Hematopoietic multipotent progenitor cell (in vitro differentiated cells): ENCODE results near the gene HPS1. TPM values are rescaled to one million over a fixed set of nuclear protein-coding genes. Genes with fewer than 3 reads are reported as not detected.
A peak's percentile ranks its signal among the peaks of the same experiment; 100 is the strongest.

Experiments
- DNase-seq, 3 donors: peaks; one replicate each; pipeline ENCODE4 v3.0.0-alpha.2; 2011 to 2015; ENCODE audit warnings: low read depth in 2 of 3, low spot score in 2 of 3
- total RNA-seq: library from RNA; depleted of rRNA; stranded (reverse); fragments of >200 nt; gene quantifications from one replicate; pipeline ENCODE4 v1.2.3, GENCODE V29; 2012

Gene HPS1
- total RNA-seq: 50.1 TPM

DNA sequence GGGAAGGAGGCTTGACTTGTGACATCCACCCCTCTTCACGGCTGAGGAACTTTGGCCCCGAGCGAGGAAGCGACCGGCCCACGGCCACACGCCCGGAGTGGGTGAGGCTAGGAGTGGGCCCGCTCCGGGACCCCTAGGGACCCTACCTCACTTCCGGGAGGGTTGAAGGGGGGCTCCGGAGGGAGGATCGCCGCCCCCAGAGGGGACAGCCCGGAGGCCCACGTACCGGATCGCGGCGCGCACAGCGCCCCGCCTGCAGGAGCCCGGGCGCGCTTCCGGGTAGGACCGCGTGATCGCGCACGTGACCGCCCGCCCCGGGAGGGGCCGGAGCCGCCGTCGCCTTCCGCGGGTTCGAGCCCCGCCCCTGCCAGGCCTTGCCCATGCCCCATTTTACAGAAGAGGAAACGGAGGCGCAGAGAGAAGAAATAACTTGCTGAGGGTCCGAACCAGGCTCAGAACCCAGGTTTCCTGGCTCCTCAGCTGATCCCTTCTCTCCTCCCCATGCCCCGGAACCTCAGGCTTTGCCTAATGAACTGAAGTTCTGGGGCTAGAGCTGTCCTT is at the start of gene HPS1:
TSS of gene HPS1 (minus strand) at position 275 of the 561 bp plus-strand sequence. CDS start 3,695 bp downstream, outside the sequence.
- DNase-seq: peak; percentile 59 to 82 (median 78)

DNA sequence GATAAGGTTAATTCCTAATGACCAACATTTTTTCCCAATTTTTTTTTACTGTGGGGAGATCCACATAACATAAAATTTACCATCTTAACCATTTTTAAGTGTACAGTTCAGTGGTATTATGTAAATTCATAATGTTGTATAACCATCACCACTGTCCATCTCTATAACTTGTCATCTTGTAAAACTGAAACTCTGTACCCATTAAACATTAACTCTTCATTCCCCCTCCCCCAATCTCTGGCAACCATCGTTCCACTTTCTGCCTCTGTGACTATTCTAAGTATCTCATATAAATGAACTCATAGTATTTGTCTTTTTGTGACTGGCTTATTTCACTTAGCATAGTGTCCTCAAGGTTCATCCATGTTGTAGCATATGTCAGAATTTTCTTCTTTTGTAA is 46.0 kb upstream of the HPS1 start:
- DNase-seq: no peak

DNA sequence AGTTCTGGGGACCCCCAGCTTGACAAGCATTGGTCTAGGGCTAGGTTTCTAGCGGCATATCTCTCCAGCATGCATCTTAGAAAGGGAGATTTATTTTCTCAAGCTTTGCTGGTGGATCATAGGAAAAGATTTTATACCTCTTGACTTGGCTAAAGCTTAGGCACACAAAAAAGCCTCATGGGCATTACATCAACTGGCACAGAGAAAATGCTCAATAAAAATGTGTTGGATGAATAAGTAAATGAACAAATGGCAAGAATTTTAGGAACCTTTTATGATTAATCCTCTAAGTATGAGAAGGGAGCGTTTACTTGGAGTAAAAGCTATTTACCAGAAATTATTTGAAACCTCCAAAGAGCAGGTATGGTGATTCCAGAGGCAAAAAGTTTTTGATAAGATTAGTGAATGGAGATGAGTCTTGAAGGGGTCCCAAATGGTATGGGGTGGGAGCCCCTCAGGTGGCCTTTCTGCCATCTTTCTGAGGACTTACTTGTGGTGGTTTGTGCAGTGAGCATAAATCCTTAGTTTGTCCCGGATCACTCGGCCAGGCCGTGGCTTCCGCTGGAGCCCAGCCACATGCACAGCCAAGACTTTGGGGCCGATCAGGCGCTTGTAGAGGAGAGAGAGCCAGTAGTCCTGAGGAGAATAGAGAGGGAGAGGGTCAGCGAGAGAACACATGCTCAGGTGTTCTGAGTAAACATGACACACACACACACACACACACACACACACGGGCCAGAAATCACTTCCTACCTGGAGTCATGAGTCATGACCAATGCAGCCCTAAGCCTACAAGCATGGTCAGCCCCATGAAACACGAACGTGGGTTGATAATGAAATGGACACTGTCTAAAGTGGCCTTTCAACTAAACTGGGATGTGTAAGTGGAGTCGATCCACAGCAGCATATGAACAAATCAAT is 43.1 kb upstream of the HPS1 start:
- DNase-seq: no peak

DNA sequence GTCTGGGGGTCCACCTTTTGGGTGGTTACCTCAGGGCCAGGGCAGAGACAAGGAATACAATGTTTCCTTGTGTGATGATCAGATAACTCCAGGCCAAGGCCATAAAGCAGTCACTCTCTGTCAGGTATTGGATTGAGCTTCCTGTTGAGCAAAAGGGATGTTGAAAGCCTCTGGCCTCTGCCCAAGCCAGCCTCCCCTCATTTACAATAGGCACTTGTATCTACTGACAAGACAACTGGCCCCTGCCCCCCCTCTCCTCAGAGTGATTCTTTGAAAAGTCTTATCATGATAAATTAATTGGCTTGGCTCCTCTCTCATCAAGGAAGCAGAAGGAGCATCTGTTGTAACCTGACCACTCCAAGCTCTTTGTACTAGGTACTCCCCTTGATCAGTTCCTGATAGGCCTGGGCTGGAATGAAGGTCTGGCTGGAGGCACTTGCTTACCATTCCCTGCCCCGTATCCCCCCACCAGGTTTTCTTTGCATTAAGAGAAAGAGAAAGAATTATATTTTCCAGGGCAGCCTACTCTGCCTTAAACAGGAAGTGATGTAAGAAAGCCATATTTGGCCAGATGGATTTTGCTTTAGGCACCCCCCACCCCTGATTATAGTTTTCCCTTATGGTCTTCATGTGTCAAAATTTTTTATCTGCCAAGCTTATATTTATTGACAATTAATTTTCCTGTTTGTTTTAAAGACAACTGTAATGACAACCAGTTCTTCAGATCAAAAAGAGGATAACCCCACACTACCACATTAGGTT is 42.1 kb upstream of the HPS1 start:
- no peak for DNase-seq

DNA sequence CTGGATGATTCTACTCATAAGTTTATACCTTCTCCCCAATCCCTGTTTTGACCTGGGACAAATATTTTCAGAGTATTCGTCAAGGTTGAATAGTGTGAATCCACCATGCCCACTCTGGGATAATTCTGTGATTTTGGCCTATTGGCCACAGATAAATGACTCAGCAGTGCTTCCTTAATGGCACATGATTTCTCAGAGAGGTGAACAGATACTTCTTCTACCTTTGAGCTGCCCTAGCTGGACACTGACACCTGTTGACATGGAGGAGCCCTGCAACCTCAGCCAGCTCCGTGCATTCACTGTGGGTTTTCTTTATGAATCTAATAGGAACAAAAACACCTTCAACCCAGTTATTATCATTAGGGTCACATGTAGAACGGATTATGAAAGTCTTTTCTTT is 40.9 kb upstream of the HPS1 start:
- no peak for DNase-seq

DNA sequence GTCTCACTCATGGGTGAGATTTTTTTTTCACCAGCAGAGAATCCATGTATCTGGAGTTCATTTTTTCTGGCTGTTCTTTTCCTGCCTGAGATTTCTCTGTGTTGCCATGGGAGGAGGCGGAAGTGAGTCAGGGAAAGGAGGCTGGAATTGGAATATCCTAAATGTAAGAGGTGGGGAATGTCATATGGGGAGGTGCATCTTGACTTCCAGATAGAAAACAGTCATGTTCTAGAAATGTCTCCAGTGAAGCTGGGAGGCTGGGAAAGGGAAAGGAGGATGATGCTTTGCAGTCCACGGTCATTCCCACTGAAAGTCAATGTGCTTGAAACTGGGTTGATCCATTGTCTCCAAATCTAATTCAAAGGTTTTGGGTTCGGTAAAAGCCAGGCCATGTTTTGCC is 39.7 kb upstream of the HPS1 start:
- no peak for DNase-seq

DNA sequence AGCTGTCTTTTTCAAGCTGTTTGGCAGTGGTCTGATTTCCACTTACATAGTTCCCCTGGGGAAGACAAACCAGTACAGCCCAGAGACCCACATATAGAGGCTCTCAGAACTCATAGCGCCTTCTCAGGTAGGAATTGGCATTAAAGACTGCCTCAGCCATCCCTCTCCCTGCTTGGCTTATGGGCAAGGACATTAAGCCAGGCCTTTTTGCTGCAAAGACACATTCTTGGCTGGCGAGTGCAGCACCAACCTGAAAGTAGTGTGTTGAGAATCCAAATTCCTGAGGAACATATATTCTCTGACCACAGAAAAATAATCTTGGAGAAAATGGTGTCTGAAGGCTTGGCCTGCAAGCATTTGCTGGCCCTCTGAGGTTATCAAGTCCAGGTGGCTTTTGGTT is 39.2 kb upstream of the HPS1 start:
- DNase-seq: no peak

DNA sequence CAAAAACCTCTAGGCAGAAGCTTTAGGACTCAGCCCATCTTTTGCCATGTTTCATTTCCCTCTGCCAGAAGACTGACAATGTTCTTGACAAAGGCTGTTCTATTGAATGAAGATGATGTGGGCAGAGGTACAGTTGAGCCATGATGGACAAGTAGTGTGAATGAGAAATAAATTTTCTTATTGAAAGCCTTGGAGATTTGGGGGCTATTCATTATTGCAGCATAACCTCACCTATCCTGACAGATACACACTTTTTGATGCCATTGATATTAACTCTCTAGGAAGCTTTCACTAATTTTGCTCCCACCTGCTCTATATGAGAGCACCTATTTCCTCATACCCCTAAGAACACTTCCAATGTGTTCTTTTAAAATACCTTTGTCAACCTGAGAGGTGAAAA is 36.9 kb upstream of the HPS1 start:
- DNase-seq: no peak

DNA sequence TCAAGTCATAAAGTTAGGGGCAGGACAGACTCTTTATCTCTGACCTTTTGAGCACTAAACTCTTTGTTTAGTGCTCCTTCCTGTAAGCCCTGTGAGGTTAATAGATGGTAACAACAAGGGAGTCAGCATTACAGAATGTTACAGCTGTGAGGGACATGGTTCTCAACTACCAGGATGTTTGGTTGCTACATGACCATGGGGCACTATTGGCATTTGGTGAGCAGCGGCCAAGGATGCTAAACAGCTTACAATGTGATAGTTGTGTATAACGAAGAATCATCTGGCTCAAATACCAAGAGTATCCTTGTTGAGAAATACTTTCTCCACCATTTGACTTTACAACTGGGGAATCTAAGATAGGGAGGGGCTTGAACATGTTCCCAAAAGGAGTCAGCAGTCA is 35.4 kb upstream of the HPS1 start:
- DNase-seq: no peak

DNA sequence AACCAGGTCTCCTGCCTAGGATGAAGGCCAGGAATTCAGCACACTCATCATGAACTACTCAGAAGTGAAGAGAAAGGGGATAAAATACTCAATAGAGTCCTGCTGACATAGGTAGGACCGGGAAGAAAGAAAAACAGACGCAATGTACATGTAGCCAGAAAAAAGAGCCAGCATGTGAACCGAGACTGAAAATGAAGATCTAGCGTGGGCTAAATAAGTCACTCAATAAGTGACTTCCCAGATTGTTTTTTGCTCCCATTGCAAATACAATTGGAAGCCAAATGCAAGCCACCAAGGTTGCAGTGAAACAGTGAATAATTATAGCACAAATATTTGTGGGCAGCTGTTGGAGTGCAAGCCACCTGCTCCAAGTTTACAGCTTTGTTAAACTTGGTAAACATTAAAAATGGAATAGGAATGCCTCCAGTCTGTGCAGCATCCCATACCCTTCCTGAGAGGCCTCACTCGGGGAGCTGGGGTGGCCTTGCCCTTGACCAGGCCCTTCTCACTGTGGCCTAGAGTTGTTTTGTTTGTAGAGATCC is 34.7 kb upstream of the HPS1 start:
- no peak for DNase-seq

DNA sequence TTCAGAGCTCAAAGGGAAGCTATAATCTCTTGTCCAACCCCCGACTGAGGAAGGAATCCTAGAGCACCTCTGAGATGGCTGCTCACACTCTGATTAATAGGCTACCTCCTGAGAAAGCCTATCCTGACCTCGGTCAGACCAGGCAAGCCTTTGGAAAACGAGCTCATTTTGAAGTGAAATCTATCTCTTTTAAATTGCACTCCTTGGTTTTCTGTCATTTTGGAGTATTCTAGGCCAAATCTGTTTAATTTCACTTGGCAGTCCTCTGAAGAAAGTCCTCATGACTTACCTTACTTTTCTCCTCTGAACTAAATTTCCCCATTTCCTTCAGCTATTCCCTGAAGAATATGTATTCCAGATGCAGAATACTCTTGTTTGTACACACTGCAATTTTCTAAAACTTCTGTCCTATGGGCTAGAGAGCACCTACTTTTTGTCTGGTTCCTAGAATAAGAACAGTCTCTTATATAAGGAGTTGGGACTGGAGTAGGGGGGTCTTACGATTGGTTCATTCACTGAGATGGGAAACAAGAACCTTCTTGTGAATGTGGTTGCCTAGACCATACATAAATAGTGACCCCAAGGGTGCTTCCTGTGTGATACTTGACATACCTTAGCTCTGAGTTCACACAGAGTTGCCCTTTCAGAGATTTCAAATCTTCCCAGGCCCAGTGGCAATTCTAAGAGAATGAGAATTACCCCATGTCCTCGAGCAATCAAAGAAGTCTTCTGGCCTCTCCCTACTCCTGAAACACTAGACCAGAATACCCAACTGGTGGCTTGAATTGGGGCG is 31.9 kb upstream of the HPS1 start:
- DNase-seq: no peak

DNA sequence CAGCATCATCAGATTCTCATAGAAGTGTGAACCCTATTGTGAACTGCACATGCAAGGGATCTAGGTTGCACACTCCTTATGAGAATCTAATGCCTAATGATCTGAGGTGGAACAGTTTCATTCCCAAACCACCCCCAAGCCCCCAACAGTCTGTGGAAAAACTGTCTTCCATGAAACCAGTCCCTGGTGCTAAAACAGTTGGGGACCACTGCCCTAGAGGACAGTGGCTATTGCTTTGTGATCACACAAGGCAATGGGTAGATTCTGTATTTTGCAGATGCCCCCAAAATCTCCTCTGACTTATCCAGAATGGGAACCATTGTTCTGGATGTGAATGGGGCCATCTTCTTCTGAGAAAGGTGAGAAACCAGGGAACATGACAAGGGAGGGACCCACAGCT is 31.1 kb upstream of the HPS1 start:
- DNase-seq: no peak

DNA sequence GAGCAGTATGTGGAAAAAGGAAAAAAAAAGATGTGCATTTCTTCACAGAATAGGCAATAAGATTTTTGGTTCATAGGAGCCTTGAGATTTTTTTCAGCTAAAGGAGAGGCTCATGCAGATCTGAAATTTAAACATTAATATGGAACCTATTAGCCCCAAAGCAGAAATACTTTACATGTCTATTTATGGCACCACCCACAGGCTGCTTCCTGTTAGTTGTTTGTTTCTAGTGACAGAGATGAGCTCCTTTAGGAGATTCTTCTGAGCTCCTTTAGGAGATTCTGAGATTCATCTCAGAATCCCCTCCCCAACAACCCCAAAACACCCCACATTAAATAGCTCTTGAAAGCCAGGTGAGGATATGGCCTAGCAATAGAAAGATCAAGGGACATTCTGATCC is 27.9 kb upstream of the HPS1 start:
- DNase-seq: no peak

DNA sequence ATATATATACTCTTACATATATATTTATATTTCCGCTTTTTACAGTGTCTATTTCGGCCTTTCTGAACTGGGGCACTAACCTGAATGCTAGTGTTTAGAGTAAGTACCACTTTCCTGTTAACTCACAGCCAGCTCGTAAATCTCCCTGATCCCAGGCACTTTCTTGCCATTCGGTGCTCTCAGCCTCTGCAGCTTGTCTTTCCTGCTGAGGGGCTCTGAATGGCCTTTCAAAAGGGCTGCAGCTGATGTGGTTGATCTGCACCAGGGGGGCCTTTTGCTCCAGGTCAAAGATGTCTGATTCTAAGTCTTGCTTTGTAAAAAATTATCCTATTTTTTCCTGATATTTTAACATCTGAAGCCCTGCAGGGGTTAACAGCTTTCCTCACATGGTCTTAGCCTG is 25.5 kb upstream of the HPS1 start:
- DNase-seq: peak in 1 of 3 donors; percentile 16

DNA sequence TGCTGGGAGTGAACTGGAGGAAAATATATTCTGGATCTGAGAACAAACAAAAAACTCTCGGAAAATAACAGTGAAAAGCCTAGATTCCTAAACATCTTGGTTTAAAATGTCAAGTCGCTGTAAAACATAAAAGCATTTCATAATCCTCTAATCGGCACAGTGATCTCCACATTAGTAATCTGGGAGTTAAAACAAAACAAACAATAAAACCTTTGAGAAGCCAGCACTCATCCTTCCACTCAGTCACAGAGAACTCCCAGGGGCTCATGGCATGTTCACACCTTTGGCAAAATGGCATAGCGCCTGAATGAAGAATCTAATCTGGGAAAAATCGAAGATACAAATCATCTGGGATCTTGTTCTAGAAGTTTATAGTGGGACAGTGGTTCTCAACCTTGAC is 24.1 kb upstream of the HPS1 start:
- DNase-seq: no peak

DNA sequence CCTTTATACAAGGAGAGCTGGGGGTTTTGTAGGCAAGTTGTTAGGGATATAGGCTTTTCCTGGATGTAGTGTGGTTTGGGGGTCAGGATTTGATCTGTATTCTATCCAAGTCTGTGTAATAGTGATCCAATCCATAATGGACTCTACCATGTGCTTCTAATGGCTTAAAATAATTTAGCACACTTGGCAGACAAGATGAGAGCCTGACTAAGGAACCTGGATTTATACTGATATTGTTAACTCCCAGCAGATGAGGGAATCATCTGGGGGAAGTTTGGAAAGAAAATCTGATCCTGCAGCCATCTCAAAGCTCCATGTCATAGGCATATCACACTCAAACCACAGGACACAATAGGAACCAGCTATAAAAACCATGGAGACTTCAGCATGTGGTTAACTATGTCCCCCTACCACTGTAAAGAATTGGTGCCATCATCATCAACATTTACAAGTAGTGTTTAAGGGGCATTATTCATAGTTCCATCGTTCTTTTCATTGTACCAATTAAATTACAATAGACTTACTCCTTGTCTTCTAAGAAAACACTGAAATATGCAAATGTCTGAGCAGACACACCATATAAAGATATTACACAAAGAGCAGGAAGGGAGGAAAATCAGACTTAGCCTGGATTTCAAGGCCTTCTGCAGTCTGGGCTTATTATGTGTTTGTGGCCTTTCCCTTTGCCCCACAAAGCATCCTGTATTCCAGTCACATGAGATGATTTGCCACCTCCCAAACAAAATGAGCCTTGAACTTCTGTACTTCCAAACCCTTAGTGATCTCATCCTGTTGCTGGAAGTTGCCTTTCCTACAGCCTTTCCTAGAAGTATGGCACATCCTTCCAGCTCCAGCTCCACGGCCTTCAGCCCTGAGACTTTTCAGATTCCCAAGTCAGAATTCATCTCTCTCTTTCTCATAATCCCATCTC is 22.5 kb upstream of the HPS1 start:
- no peak for DNase-seq

DNA sequence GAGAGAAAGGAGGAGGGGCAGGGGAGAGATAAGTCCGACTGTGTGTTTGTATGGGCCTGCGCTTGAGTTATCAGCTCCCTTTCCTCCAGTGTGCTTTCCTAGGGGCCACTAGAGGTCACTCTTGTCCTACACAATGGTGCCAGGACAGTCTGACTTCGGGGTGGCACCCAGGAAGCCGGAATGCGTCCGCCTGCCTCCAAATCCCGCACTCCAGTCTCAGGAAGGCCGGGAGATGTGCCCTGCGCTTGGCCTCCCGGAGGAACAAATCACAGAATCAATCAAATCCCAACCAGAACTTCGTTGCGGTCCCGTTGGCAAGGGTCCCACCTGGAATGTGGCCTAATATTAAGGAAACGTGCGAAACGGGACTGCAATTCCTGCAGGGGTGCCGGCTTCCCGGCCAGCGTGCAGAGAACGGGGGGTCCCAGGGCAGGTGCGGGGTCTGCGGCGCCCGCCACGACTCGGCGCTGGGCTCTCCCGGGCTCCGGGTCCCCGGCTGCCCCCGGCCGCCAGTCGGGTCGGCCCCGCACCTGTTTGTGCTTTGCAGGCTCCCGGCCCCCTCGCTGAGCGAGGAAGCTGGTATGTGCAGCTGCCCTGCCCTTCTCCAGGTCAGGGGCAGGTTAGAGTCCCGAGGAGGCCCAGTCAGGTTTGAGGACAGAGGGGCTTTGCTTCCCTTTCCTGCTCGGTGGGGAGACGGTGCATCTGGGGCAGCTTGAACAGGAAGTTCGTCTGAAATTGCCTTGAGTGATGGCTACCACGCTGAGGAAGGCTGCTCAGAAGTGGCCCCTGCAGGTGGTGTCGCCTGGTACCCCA is 21.0 kb upstream of the HPS1 start:
- DNase-seq: peak; percentile 59 to 80 (median 70)

DNA sequence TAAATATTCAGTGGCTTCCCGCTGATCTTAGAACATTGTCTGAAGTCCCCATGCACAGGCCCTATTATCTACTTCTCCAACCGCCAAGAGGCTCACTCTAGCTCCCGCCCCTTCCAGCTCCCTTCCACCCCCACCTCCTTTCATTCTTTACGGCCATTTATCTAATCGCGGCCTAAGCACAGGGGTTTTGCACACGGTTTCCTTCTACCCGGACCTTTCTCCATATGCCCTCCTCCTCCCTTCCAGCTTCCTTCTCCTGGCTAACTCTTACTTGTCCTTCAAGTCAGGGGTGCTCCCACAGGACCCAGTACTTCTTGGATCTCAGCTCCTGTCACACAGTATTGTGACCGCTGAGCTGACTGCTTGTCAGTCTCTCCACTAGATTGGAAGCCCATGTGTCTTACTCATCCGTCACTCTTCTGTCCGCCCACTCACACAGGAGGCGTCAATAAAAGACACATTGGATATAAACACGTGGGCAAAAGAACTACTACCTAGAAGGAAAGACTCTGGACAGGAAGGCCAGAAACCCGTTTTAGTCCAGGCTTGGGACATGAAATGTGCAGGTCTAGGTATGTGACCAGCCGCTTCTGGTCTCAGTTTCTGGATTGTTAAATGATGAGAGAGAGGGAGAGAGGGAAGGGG is 20.2 kb upstream of the HPS1 start:
- DNase-seq: no peak
